Skin epidermis (tissue), 12 donors: Measurements from ENCODE around the gene ANKRD63.
A peak's percentile ranks its signal among the peaks of the same experiment; 100 is the strongest.

Experiments
- H3K27ac ChIP-seq, 21 experiments: fragments of 200-600 bp; sonication (generic) in 11 of 21; one replicate each; pipeline ENCODE4 v1.5.0; 2020; ENCODE audit warnings: mild to moderate bottlenecking in 3 of 21, inconsistent platforms in 2 of 21, moderate library complexity in 2 of 21
- H3K4me3 ChIP-seq, 7 experiments: fragments of 200-600 bp; sonication (generic) in 2 of 7; one replicate each; pipeline ENCODE4 v1.5.0; 2020; ENCODE audit warnings: inconsistent platforms in 2 of 7, mild to moderate bottlenecking in 2 of 7, moderate library complexity in 1 of 7

Gene ANKRD63

DNA sequence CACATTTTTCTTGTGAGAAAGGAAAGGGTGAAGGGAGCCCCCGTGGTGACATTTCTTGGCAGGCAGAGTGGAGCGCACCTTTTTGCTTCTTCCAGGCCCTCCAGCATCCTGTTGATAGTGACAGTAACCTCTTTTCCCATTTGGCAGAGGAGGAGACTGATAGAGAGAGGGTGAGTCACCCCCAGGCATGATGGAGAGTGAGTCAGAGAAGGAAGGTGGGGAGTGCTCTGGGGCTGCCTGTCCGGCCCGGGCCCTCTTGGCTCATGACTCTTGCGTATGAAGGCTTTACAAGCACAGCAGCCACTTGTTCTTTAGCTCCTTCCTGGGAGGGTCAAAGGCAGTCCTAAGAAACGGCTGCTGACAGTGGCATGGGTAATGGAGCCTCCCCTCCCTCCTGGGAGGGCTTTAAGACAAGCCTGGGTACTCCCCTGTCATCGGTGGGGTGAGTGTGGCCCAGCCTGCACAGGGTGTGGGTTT lies 16.0 kb downstream of the ANKRD63 start:
- H3K4me3 ChIP-seq = no peak overlapping the region
- H3K27ac ChIP-seq = peak overlapping the region in 2 of 21 experiments; percentile 7 to 26

DNA sequence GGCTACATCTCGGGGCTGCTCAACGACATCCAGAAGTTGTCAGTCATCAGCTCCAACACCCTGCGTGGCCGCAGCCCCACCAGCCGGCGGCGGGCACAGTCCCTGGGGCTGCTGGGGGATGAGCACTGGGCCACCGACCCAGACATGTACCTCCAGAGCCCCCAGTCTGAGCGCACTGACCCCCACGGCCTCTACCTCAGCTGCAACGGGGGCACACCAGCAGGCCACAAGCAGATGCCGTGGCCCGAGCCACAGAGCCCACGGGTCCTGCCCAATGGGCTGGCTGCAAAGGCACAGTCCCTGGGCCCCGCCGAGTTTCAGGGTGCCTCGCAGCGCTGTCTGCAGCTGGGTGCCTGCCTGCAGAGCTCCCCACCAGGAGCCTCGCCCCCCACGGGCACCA lies 17.0 kb downstream of the ANKRD63 start:
- H3K4me3 ChIP-seq = no peak overlapping the region
- H3K27ac ChIP-seq = peak overlapping the region in 2 of 21 experiments; percentile 7 to 26

DNA sequence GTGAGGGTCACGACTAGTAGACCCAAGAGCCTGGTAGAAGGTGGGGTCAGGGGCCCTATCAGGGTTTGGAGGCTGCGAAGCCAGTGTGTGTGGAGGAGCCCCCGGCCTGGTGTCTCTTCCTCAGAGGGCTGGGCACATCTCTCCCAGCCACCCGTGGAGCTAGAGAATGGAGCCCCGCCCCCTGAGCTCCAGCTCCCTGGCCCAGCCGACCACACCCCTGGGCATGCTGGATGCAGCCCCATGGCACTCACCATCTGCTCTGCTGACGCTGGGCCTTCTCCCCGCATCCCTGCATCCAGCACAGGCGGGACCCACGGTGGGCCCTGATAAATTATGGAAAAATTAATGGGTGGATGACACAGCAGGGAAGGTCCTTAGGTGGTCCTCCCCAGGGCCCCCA lies 17.5 kb downstream of the ANKRD63 start:
- Histone ChIP-seq H3K27ac (no peak overlapping the region), H3K4me3 (no peak overlapping the region)

DNA sequence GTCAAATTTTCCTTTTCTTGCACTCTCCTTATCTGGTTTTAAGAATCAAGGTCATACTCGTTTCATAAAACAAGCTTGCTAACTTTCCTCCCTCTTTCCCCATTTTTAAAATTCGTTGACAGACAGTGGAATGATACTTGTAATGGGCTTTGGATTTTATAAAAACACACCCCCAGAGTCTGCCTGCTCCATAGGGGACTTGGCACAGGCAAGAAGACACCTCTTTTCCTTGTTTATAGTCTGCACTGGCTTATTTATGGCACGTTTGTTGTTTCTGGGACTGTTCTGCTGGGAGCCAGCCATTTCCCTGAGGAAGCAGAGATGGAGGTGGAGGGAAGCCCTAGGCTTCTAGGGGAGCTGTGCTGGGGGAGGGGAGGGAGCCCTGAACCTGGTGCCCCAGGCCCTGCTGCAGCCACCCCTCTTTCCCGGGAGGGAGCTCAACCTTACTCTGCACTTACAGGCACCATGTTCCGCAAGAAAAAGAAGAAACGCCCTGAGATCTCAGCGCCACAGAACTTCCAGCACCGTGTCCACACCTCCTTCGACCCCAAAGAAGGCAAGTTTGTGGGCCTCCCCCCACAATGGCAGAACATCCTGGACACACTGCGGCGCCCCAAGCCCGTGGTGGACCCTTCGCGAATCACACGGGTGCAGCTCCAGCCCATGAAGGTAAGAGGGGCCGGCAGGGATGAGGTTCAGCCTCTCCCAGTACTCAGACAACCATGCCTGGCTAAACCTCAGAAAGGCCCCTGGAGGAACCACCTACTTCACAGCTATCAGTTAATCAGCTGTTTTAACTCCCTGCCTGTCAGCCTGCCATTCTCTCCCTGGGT lies 18.3 kb downstream of the ANKRD63 start:
- Histone ChIP-seq H3K4me3 (no peak overlapping the region), H3K27ac (no peak overlapping the region)

DNA sequence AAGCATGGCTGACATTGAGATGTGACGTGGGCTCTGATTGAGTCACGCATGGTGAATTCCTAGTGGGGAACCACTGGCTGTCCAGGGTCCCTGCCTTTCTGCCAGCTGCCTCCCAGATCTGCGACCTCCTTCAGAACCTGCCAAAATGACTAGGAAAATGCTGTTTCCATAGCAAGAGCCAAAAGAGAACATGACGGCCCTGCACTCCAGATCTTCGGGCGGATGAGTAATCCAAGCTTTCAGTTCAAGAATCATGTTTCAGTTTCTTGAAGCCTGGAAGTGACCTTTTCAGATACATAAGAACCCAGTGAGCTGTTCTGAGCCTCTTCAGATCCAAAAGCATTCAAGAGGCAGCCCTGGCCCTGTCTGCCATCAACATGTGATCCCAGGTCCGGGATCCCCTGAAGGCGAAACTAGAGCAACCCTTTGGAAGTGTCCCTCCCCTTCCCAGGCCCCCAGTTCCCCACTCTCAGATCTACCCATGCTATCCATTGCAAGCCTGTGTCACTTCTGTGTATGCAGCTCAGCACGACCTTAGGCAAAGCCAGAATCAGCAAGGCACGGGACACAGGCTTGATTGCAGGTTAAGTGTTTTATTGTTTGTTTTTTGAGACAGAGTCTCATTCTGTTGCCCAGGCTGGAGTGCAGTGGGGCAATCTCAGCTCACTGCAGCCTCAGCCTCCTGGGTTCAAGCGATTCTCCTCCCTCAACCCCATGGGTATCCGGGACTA lies 19.7 kb downstream of the ANKRD63 start:
- Histone ChIP-seq H3K4me3 (no peak overlapping the region), H3K27ac (peak overlapping the region in 1 of 21 experiments; percentile 21)

DNA sequence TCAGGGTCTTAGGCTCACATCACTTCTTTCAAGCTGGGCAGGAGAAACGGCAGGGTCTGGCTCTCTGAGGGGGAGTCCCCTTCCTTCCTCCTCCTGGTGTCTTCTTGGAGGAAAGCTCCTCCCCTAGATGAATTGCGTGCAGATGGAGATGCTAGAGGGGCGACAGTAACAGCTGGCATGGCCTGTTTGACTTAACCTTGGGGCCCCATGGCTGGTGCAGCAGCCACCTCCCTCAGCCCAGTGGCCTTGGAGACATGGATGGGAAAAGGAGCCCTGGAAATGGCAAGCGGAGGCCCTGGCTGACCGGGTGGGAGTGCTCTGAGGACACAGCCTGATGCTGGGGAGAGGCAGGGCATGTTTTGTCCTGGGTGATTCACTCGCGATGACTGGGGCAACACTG lies 23.8 kb downstream of the ANKRD63 start:
- Histone ChIP-seq H3K4me3 (no peak overlapping the region), H3K27ac (no peak overlapping the region)

DNA sequence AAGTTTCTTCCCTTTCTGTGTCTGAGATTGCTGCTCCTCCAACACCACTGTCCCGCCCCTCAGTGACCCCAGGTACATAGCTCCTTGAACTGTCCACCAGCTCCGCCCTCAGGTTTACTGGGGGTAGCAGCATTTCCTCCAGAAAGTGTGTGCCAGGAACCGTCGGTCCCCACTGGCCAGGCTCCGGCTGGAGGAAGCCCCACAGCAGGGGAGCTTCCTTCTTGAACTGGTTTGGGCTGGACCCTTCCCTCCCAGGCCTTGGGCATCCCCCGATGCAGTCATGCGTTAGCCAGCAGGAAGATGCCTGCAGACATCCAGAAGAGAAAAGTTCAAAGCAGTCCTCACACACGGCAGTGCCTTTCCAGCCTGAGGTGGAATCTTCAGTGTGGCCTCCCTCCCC lies 24.3 kb downstream of the ANKRD63 start:
- Histone ChIP-seq H3K27ac (no peak overlapping the region), H3K4me3 (no peak overlapping the region)

DNA sequence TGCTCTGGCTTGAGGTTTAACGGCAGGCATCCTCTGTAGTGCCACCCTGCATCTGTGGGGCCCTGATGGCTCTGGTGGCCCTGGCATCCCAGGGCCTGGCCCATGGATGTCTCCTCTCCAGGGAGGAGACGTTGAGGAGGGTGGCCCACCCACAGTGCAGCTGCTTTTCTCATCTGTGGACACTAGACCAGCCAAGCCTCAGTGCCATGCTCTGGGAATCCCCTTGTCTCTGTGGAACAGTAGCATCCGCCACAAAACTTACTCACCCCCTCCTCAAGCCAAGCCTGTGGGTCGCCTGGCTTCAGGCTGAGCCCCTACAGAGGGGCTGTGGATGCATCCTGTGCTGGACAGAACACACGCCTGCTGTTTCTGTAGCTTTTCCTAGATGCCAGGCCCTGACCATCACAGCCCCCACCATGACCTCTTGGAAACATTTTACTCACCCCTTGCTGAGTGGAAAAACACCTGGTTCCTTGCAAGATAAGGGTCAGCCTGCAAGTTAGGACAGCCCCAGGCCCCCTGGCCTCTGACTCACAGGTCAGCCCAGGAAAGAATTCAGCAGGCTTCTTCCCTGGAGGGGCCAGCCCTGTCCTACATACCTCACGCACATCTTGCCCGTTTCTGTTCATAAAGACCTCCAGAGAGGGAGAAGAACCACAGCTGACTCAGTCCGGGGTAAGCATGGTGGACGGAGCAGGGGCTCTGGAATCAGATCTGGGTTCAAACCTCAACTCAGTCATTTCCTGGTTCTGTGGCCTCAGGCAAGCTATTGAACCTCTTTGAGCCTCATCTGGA lies 25.0 kb downstream of the ANKRD63 start:
- Histone ChIP-seq H3K4me3 (no peak overlapping the region), H3K27ac (no peak overlapping the region)

DNA sequence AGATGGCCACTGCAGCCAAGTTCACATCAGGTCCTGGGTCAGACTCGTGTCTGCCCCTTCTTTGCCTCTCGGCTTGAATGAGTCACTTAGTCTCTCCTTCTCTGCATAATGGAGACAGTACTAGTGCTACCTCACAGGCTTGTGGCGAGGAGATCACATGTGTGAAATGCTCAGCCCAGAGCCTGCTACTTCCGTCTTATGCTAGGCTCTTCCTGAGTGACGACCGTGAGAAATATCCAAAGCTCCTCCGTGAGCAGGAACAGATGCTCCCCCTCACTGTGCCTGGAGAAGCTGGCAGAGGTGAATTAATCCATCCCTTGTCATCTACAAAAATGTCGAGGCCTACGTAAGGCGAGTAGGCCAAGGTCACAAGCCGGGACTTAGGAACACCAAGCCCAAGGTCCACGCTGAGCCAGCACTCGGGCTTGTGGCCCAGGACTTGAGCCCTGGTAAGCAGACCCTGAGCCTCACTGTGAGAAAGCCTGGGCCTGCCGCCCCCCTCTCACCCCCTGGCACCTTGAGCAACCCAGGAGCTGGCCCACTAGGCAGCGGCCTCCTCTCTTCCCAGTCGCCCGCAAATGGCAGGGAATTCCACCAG lies 26.1 kb downstream of the ANKRD63 start:
- no peak overlapping the region for H3K27ac ChIP-seq
- H3K4me3 ChIP-seq = no peak overlapping the region

DNA sequence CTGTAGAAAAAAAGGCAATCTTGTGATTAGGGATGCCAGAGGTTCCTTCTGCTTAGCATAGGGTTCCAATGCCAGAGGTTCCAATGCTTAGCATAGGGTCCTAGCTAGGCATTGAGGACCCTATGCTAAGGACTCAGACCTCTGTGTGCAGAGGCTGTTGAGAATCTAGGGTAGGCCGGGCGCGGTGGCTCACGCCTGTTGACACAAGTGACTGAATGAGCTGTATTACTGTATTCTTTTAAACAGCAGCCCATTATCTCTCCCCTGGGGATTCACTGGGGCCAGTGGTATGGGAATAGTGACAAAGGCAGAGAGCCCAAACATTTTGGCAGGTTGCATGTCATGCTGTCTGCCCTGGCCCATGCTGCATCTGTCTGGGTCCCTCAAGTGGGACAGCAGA lies 27.8 kb downstream of the ANKRD63 start:
- Histone ChIP-seq H3K27ac (no peak overlapping the region), H3K4me3 (no peak overlapping the region)

DNA sequence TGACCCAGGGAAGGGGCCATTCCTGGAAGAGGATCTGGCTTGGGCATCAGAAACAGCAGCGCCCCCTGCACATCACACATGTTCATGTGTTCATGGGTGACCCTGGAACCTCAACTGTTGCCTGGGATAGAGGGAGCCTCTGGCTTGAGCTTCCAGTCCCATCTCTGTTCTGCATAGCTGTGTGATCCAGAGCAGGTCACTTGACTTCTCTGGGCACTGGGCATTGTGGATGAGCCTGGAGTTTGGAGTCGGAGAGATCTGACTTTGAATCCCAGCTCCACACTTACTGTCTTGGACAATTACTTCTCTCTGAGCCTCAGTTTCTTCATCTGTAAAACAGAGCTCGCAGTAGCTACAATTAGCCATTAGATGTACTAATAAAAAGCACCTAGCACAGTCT lies 28.4 kb downstream of the ANKRD63 start:
- H3K27ac ChIP-seq = no peak overlapping the region
- no peak overlapping the region for H3K4me3 ChIP-seq

DNA sequence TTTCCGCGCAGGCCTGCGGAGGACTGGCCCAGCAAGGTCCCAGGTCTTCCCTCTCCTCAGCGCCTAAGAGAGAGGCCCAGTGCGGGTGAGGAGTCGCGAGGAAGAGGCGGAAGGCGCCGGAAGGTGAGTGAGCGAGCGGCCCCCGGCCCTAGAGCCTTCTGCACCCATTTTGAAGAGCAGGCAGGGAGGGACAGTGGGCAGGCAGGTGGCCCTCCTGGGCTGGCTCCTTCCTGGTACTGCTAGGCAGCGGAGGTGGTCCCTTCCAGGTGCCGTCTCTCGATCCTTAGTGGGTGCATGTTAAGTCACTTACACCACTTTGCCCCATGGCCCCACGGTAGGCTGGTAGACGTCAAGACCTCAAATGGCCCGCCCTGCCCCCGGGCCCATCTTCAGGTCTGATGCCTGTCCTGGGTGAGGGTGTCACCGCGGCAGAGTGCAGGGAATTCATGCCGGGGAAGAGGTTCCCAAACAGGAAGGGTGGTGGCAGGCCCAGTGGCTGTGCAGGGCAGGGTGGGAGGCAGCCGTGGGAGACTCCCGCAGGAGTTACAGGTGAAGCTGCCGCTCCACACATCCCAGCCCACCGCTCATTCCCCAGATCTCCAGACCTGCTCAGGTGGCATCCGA lies 29.6 kb downstream of the ANKRD63 start:
- H3K4me3 ChIP-seq = peak overlapping the region; percentile 29 to 59 (median 49)
- peak overlapping the region in 17 of 21 experiments; percentile 14 to 83 (median 51) for H3K27ac ChIP-seq

DNA sequence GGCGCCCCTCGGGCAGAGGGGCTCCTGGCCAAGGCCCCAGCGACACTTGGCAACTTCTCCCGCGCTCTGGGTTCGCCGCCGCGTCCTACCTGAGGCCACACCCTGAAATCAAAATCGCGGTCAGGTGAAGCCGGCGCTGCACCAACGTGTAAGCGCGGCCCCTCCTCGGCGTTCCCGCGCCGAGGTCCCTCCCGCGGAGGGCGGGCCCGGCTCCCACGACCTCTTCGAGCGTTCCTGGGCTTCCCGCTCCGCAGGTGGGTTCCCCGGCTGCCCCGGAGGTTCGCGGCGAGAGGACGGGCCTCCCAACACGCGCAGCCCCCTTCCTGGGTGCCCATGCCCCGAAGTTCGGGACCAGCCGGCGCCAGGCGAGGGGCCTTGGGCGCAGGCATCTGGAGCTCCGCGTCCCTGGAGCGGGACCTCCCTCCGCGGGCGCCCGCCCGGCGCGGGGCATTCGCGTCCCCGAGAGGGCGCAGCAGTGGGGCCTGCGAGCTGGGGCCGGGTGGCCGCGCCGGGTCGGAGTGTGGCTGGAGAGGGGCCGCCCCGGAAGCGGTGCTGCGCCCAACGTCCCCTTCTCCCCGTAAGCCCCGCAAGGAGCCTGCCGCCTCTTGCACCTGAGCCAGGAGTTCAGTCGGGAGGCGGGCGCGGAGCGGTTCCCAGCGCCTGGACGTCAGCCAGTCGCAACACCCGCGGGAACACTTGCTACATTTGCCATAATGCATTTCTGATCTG lies 30.3 kb downstream of the ANKRD63 start:
- peak overlapping the region; percentile 29 to 59 (median 49) for H3K4me3 ChIP-seq
- peak overlapping the region in 19 of 21 experiments; percentile 2 to 83 (median 51) for H3K27ac ChIP-seq

DNA sequence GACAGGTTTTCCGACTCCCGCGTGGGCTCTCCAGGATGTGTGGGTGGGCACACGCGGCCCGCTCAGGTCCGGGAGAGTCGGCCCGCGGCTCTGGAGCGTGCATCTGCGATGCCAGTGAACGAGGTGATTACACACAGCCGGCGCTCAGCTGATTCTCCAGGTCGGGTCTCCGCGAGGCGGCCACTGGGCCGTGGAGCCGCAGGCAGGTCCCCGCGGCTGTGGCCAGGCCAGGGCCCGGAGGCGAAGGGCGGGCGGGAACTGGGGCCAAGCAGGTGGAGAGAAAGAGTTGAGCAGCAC lies 30.8 kb downstream of the ANKRD63 start:
- peak overlapping the region in 12 of 21 experiments; percentile 20 to 83 (median 63) for H3K27ac ChIP-seq
- H3K4me3 ChIP-seq = peak overlapping the region; percentile 29 to 59 (median 49)

DNA sequence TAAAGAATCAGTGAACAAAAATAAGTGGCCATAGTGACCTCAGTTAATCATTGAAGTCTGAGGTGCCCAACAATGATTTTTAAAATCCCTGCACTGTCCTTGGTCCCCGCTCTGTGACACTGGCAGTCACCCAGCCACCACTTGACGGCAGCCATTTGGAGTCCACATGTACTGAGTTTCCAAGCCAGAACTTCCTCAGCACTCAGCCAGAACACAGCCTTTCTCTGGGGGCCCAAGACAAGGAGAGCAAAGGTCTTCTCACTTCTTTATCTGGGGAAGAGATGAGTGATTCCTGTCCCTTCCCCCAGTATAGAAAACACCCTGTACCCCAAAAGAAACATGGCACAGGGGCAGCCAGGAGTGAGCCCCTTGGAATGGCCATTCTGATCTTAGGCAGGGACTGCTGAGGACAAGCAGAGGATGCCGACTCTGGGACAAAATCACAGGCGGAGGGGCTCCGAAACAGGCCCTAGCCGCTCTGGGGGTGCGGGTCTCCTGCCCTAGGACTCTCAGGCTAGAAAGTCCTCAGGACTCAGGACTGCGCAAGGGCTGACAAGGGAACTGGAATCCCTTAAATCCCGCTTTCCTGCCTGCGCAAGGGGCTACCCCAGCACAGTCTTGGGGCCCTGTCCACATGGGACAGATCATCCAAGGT lies 31.3 kb downstream of the ANKRD63 start:
- H3K27ac ChIP-seq = peak overlapping the region in 6 of 21 experiments; percentile 29 to 83 (median 63)

DNA sequence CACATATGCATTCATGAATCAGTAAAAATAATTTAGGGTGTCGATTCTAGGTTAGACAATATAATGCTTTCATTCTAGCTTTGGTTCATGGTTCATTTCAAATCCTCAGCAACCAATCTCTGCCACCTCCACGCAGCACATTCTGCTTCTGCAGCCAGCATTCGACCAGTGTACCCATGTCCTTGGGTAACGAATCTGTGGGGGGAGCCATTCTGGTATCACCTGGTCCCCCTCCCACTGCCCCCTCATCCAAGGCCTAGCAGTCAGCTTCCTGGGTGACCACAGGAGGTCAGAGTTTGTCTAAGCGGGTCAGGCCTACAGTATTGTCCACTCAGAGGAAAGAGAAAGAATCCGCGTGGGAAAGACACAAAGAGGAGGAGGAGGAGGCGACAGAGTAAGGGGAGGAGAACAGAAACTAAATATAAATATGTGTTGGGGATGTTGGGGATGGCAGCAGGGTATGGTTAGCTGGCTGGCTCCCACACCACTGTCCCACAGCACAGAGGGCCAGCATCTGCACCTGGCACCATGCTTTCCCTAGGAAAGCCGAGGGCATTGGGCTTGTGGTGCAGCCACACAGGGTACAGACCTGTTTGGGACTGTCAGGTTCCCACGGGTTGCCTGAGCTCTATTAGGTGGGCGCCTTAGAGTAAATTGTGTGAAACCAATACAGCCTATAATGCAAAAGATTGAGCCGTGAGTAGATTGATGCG lies 31.9 kb downstream of the ANKRD63 start:
- Histone ChIP-seq H3K27ac (no peak overlapping the region), H3K4me3 (no peak overlapping the region)

More for the DNA sequence above, 31.3 kb downstream of the ANKRD63 start:
- peak overlapping the region in 3 of 7 experiments; percentile 46 to 49 (median 47) for H3K4me3 ChIP-seq

DNA sequence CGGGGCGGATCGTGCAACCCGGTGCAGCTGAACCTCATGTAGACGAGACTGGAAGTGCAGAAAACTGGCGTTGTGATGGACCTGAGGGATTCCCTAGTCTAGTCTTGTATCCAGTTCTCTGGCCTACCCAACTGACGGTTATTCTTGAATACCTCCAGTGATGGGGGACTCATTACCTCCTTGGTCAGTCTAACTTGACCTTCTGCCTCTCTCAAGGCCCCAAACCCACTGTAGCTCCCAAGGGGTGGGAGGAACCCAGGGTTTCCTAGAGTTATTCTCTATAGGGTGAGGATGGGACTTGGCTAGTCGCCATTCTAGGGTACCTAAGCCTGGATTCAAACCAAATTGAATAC lies 32.6 kb downstream of the ANKRD63 start:
- H3K27ac ChIP-seq = no peak overlapping the region

More for the DNA sequence above, 32.6 kb downstream of the ANKRD63 start:
- H3K4me3 ChIP-seq = no peak overlapping the region
